ENCODE measurements around the gene TAGAP. TPM values are rescaled to one million over a fixed set of nuclear protein-coding genes. Genes with fewer than 3 reads are reported as not detected.
A peak's percentile ranks its signal among the peaks of the same experiment; 100 is the strongest.

Gene TAGAP
- total and polyA plus RNA-seq, 10 of the 15 experiments (the other 5 are each of a cell fraction or from before 2014, with no cell fraction given), result 5.3 to 27.4 (median 18.9) TPM

DNA sequence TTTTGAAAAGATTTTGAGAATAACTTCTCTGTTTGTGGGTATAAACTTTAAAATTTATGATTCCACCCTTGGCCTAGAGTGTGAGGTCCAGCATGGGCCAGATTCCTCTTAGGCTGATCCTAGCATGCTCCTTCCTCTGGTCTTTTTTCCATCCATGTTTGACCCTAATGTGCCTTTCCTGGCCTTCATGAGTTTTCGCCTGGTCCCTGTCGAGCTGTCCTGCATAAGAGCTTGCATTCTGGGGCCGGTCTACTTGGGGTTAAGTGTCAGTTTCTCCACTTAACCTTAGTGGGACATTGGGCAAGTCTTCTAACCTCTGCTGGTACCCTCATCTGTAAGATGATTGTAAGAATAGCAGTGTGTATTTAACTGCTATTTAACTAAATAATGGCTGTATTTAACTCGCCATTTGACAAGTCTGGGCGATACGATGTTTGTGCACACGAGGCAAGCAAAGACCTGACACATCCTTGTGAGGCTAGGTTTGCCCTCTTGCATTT, 40.7 kb upstream of the TAGAP start:
- POLR2A ChIA-PET, result interaction anchor here (0.7 to 1.7 kb wide), 3 partner anchors 8 to 41 kb away, joined by 4 to 6 read pairs (median 4); partner anchors contain the start of gene TAGAP
- no peak for TF ChIP-seq SRF (IDR thresholded peaks at IDR 0.05; ENCODE audit: low read depth in 2 of 2, low read length in 2 of 2)
- TF ChIP-seq BCL11A (IDR thresholded peaks at IDR 0.05; ENCODE audit: low read depth, low read length), result no peak
- no peak for TF ChIP-seq TCF3 (IDR thresholded peaks at IDR 0.05; ENCODE audit: borderline replicate concordance, insufficient read depth, low read depth, low read length)
- no peak for TF ChIP-seq POU2F2 (IDR thresholded peaks at IDR 0.05; ENCODE audit: borderline replicate concordance, low read depth, low read length)
- TF ChIP-seq RAD51 (IDR thresholded peaks at IDR 0.05), result no peak
- intact Hi-C loops (cut with micrococcal nuclease; ENCODE audit: unreplicated experiment) (no loop called here), in situ Hi-C loops (cut with MboI) (no loop called here)
- H2AFZ ChIP-seq (ENCODE audit: control insufficient read depth, low read depth, low read length), result no peak overlapping the region
- no peak for ATAC-seq
- FAIRE-seq, result no peak
- 89% methylated on average over 7 of the region's 7 CpGs for WGBS (ENCODE audit: insufficient coverage, insufficient replicate concordance, low lambda C conversion rate, missing lambda C conversion rate)
- BruUV-seq (replicated peaks), result no TSS peak
- no peaks in the 10 kb centered on the region for H3K79me2 ChIP-seq (ENCODE audit: control insufficient read depth, insufficient read depth, low read length)
- RAD21 ChIA-PET (ENCODE audit: unreplicated experiment), result interaction anchor here (0.6 to 1.5 kb wide), 4 partner anchors 9 to 46 kb away, joined by 3 to 6 read pairs (median 3); no protein-coding TSS in a partner anchor
- H3K9me3 ChIP-seq (replicated peaks; ENCODE audit: control insufficient read depth, insufficient read depth, low read length), result no peaks in the 10 kb centered on the region
- CTCF ChIA-PET, result interaction anchor here (0.6 to 0.9 kb wide), 2 partner anchors 10 to 46 kb away, joined by 4 to 6 read pairs; no protein-coding TSS in a partner anchor
- H3K27me3 ChIP-seq (replicated peaks in 1 of 2; ENCODE audit: control insufficient read depth in 2 of 2, insufficient read depth in 2 of 2, low read length in 1 of 2), result no peaks in the 10 kb centered on the region
- peaks cover 2% of the 10 kb centered on the region; the same call in 1 of the 2 replicates for H3K4me1 ChIP-seq (ENCODE audit: control insufficient read depth, insufficient read depth, low read length)
- no peak overlapping the region for H3K4me2 ChIP-seq (ENCODE audit: control insufficient read depth, insufficient read depth)
- no peaks in the 10 kb centered on the region; a peak in 1 of 4 replicates for H3K36me3 ChIP-seq (ENCODE audit: control insufficient read depth in 2 of 2, insufficient read depth in 2 of 2, low read length in 1 of 2)
- H3K9ac ChIP-seq (ENCODE audit: control insufficient read depth, insufficient read depth, low read length), result no peak overlapping the region
- H3K27ac ChIP-seq (ENCODE audit: control insufficient read depth, insufficient read depth), result no peak overlapping the region
- no peaks in the 10 kb centered on the region for H4K20me1 ChIP-seq (ENCODE audit: control insufficient read depth, insufficient read depth)
- no peak for DNase-seq (ENCODE audit: low read depth, low spot score)
- H3K4me3 ChIP-seq, result no peak overlapping the region
- SMC1A ChIA-PET (ENCODE audit: uncharacterized antibody, unreplicated experiment), result interaction anchor here (0.7 to 1.0 kb wide), 3 partner anchors 11 to 21 kb away, joined by 3 to 4 read pairs (median 3); no protein-coding TSS in a partner anchor

- Histone ChIP-seq H3K4me2 (ENCODE audit: control insufficient read depth, insufficient read depth) (no peak overlapping the region), H3K27me3 (replicated peaks in 1 of 2; ENCODE audit: control insufficient read depth in 2 of 2, insufficient read depth in 2 of 2, low read length in 1 of 2) (no peaks in the 10 kb centered on the region), H3K4me1 (ENCODE audit: control insufficient read depth, insufficient read depth, low read length) (peaks cover 4% of the 10 kb centered on the region; the same call in 1 of the 2 replicates), H3K27ac (ENCODE audit: control insufficient read depth, insufficient read depth) (no peak overlapping the region), H4K20me1 (ENCODE audit: control insufficient read depth, insufficient read depth) (no peaks in the 10 kb centered on the region), H3K79me2 (ENCODE audit: control insufficient read depth, insufficient read depth, low read length) (no peaks in the 10 kb centered on the region), H3K9me3 (replicated peaks; ENCODE audit: control insufficient read depth, insufficient read depth, low read length) (no peaks in the 10 kb centered on the region), H3K9ac (ENCODE audit: control insufficient read depth, insufficient read depth, low read length) (no peak overlapping the region), H2AFZ (ENCODE audit: control insufficient read depth, low read depth, low read length) (no peak overlapping the region), H3K36me3 (ENCODE audit: control insufficient read depth in 2 of 2, insufficient read depth in 2 of 2, low read length in 1 of 2) (no peaks in the 10 kb centered on the region; a peak in 1 of 4 replicates), H3K4me3 (no peak overlapping the region)
- intact Hi-C loops (cut with micrococcal nuclease; ENCODE audit: unreplicated experiment), result no loop called here
- ChIA-PET SMC1A (ENCODE audit: uncharacterized antibody, unreplicated experiment) (interaction anchor here (1.2 to 5.2 kb wide), 3 partner anchors 10 to 19 kb away, joined by 3 to 44 read pairs (median 3); no protein-coding TSS in a partner anchor), POLR2A (no interaction called here), CTCF (interaction anchor here (1.8 kb wide), 1 partner anchor 76 kb away, joined by 5 read pairs; no protein-coding TSS in a partner anchor), RAD21 (ENCODE audit: unreplicated experiment) (interaction anchor here (1.4 to 4.9 kb wide), 2 partner anchors 10 to 67 kb away, joined by 3 to 35 read pairs; no protein-coding TSS in a partner anchor)
- no peak for DNase-seq (ENCODE audit: low read depth, low spot score)
- WGBS (ENCODE audit: insufficient coverage, insufficient replicate concordance, low lambda C conversion rate, missing lambda C conversion rate), result 88% methylated on average over 2 of the region's 2 CpGs
- peak; percentile 46; the same call in 2 of the 3 replicates for ATAC-seq
- in situ Hi-C loops (cut with MboI), result no loop called here
- no peak for FAIRE-seq
- no TSS peak for BruUV-seq (replicated peaks)
- TF ChIP-seq ATF7 (IDR thresholded peaks at IDR 0.05; ENCODE audit: low read depth) (peak; percentile 60), MEF2A (IDR thresholded peaks at IDR 0.05; ENCODE audit: insufficient read depth, low read depth, low read length) (peak; percentile 78), CEBPB (IDR thresholded peaks at IDR 0.05; ENCODE audit: borderline replicate concordance in 1 of 2, low read depth in 2 of 2, low read length in 2 of 2) (peak; percentile 20 to 34; a peak in 2 of 4 replicates), SMAD5 (IDR thresholded peaks at IDR 0.05; ENCODE audit: low read depth) (no peak), MEF2B (IDR thresholded peaks at IDR 0.05; ENCODE audit: partially characterized antibody, poor library complexity, severe bottlenecking) (peak; percentile 51)
- TF ChIP-seq, protein P1, sequence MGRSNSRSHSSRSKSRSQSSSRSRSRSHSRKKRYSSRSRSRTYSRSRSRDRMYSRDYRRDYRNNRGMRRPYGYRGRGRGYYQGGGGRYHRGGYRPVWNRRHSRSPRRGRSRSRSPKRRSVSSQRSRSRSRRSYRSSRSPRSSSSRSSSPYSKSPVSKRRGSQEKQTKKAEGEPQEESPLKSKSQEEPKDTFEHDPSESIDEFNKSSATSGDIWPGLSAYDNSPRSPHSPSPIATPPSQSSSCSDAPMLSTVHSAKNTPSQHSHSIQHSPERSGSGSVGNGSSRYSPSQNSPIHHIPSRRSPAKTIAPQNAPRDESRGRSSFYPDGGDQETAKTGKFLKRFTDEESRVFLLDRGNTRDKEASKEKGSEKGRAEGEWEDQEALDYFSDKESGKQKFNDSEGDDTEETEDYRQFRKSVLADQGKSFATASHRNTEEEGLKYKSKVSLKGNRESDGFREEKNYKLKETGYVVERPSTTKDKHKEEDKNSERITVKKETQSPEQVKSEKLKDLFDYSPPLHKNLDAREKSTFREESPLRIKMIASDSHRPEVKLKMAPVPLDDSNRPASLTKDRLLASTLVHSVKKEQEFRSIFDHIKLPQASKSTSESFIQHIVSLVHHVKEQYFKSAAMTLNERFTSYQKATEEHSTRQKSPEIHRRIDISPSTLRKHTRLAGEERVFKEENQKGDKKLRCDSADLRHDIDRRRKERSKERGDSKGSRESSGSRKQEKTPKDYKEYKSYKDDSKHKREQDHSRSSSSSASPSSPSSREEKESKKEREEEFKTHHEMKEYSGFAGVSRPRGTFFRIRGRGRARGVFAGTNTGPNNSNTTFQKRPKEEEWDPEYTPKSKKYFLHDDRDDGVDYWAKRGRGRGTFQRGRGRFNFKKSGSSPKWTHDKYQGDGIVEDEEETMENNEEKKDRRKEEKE (IDR thresholded peaks at IDR 0.05), result no peak
Measured at GRCh38 chr6:159084493-159085091, 39.8 kb upstream of the TAGAP start.
